ENCODE measurements around the gene LSM6.

The LSM6 gene

GRCh38 chr4:146175541-146176453, at the start of gene LSM6:
LSM6 (plus strand) TSS chr4:146175718; CDS start chr4:146182922, 7,204 bp downstream.
- Histone ChIP-seq H3K27me3 (ENCODE audit: control insufficient read depth, insufficient read depth, low read length) (no peaks in the 10 kb centered on the region), H3K4me3 (ENCODE audit: low read length) (peak within 1 kb of the TSS; percentile 91), H3K36me3 (ENCODE audit: control insufficient read depth, insufficient read depth, low read length) (no peaks in the 10 kb centered on the region), H3K27ac (ENCODE audit: low read depth, low read length) (peak within 1 kb of the TSS; percentile 83), H3K9ac (ENCODE audit: low read length) (peak within 1 kb of the TSS; percentile 72), H3K4me1 (ENCODE audit: control insufficient read depth, insufficient read depth, low read length) (peaks cover 12% of the 10 kb centered on the region)

- no peaks in the 10 kb centered on the region for H3K27me3 ChIP-seq (ENCODE audit: control insufficient read depth, insufficient read depth, low read length)
- no peak overlapping the region for H3K9ac ChIP-seq (ENCODE audit: low read length)
- no peaks in the 10 kb centered on the region for H3K36me3 ChIP-seq (ENCODE audit: control insufficient read depth, insufficient read depth, low read length)
- H3K27ac ChIP-seq (ENCODE audit: low read depth, low read length), result no peak overlapping the region
- no peak overlapping the region for H3K4me3 ChIP-seq (ENCODE audit: low read length)
- H3K4me1 ChIP-seq (ENCODE audit: control insufficient read depth, insufficient read depth, low read length), result no peaks in the 10 kb centered on the region
These were observed 43.1 kb upstream of the LSM6 start for GRCh38 chr4:146132445-146132844.

- no peak overlapping the region for H3K27ac ChIP-seq (ENCODE audit: low read depth, low read length)
- H3K27me3 ChIP-seq (ENCODE audit: control insufficient read depth, insufficient read depth, low read length), result no peaks in the 10 kb centered on the region
- no peak overlapping the region for H3K9ac ChIP-seq (ENCODE audit: low read length)
- no peak overlapping the region for H3K4me3 ChIP-seq (ENCODE audit: low read length)
- no peaks in the 10 kb centered on the region for H3K36me3 ChIP-seq (ENCODE audit: control insufficient read depth, insufficient read depth, low read length)
- H3K4me1 ChIP-seq (ENCODE audit: control insufficient read depth, insufficient read depth, low read length), result no peaks in the 10 kb centered on the region
These were observed 40.6 kb upstream of the LSM6 start for GRCh38 chr4:146134761-146135445.

GRCh38 chr4:146135941-146136340, 39.6 kb upstream of the LSM6 start:
- Histone ChIP-seq H3K27ac (ENCODE audit: low read depth, low read length) (no peak overlapping the region), H3K27me3 (ENCODE audit: control insufficient read depth, insufficient read depth, low read length) (no peaks in the 10 kb centered on the region), H3K36me3 (ENCODE audit: control insufficient read depth, insufficient read depth, low read length) (no peaks in the 10 kb centered on the region), H3K4me1 (ENCODE audit: control insufficient read depth, insufficient read depth, low read length) (no peaks in the 10 kb centered on the region), H3K4me3 (ENCODE audit: low read length) (no peak overlapping the region), H3K9ac (ENCODE audit: low read length) (no peak overlapping the region)

GRCh38 chr4:146142768-146143167, 32.8 kb upstream of the LSM6 start:
- Histone ChIP-seq H3K4me3 (ENCODE audit: low read length) (no peak overlapping the region), H3K27me3 (ENCODE audit: control insufficient read depth, insufficient read depth, low read length) (no peaks in the 10 kb centered on the region), H3K9ac (ENCODE audit: low read length) (no peak overlapping the region), H3K27ac (ENCODE audit: low read depth, low read length) (no peak overlapping the region), H3K4me1 (ENCODE audit: control insufficient read depth, insufficient read depth, low read length) (no peaks in the 10 kb centered on the region), H3K36me3 (ENCODE audit: control insufficient read depth, insufficient read depth, low read length) (no peaks in the 10 kb centered on the region)

GRCh38 chr4:146143888-146144287, 31.6 kb upstream of the LSM6 start:
- no peaks in the 10 kb centered on the region for H3K36me3 ChIP-seq (ENCODE audit: control insufficient read depth, insufficient read depth, low read length)
- H3K4me1 ChIP-seq (ENCODE audit: control insufficient read depth, insufficient read depth, low read length), result no peaks in the 10 kb centered on the region
- H3K27ac ChIP-seq (ENCODE audit: low read depth, low read length), result no peak overlapping the region
- H3K27me3 ChIP-seq (ENCODE audit: control insufficient read depth, insufficient read depth, low read length), result no peaks in the 10 kb centered on the region
- H3K4me3 ChIP-seq (ENCODE audit: low read length), result no peak overlapping the region
- H3K9ac ChIP-seq (ENCODE audit: low read length), result no peak overlapping the region

GRCh38 chr4:146146918-146147317, 28.6 kb upstream of the LSM6 start:
- no peak overlapping the region for H3K9ac ChIP-seq (ENCODE audit: low read length)
- H3K27me3 ChIP-seq (ENCODE audit: control insufficient read depth, insufficient read depth, low read length), result no peaks in the 10 kb centered on the region

GRCh38 chr4:146148021-146148420, 27.5 kb upstream of the LSM6 start:
- Histone ChIP-seq H3K4me1 (ENCODE audit: control insufficient read depth, insufficient read depth, low read length) (no peaks in the 10 kb centered on the region), H3K9ac (ENCODE audit: low read length) (no peak overlapping the region), H3K27me3 (ENCODE audit: control insufficient read depth, insufficient read depth, low read length) (no peaks in the 10 kb centered on the region), H3K36me3 (ENCODE audit: control insufficient read depth, insufficient read depth, low read length) (no peaks in the 10 kb centered on the region), H3K27ac (ENCODE audit: low read depth, low read length) (no peak overlapping the region), H3K4me3 (ENCODE audit: low read length) (no peak overlapping the region)

More at GRCh38 chr4:146146918-146147317, 28.6 kb upstream of the LSM6 start:
- no peaks in the 10 kb centered on the region for H3K4me1 ChIP-seq (ENCODE audit: control insufficient read depth, insufficient read depth, low read length)
- no peak overlapping the region for H3K4me3 ChIP-seq (ENCODE audit: low read length)
- H3K36me3 ChIP-seq (ENCODE audit: control insufficient read depth, insufficient read depth, low read length), result no peaks in the 10 kb centered on the region
- H3K27ac ChIP-seq (ENCODE audit: low read depth, low read length), result no peak overlapping the region

- Histone ChIP-seq H3K36me3 (ENCODE audit: control insufficient read depth, insufficient read depth, low read length) (no peaks in the 10 kb centered on the region), H3K4me1 (ENCODE audit: control insufficient read depth, insufficient read depth, low read length) (no peaks in the 10 kb centered on the region)
These were observed 21.5 kb upstream of the LSM6 start for GRCh38 chr4:146154057-146154456.

GRCh38 chr4:146155152-146155724, 20.3 kb upstream of the LSM6 start:
- Histone ChIP-seq H3K36me3 (ENCODE audit: control insufficient read depth, insufficient read depth, low read length) (no peaks in the 10 kb centered on the region), H3K4me1 (ENCODE audit: control insufficient read depth, insufficient read depth, low read length) (no peaks in the 10 kb centered on the region), H3K27ac (ENCODE audit: low read depth, low read length) (no peak overlapping the region), H3K4me3 (ENCODE audit: low read length) (no peak overlapping the region), H3K9ac (ENCODE audit: low read length) (no peak overlapping the region), H3K27me3 (ENCODE audit: control insufficient read depth, insufficient read depth, low read length) (no peaks in the 10 kb centered on the region)

More at GRCh38 chr4:146154057-146154456, 21.5 kb upstream of the LSM6 start:
- H3K4me3 ChIP-seq (ENCODE audit: low read length), result no peak overlapping the region
- no peak overlapping the region for H3K27ac ChIP-seq (ENCODE audit: low read depth, low read length)
- no peaks in the 10 kb centered on the region for H3K27me3 ChIP-seq (ENCODE audit: control insufficient read depth, insufficient read depth, low read length)
- H3K9ac ChIP-seq (ENCODE audit: low read length), result no peak overlapping the region

GRCh38 chr4:146158036-146158745, 17.3 kb upstream of the LSM6 start:
- Histone ChIP-seq H3K27me3 (ENCODE audit: control insufficient read depth, insufficient read depth, low read length) (no peaks in the 10 kb centered on the region), H3K27ac (ENCODE audit: low read depth, low read length) (no peak overlapping the region), H3K36me3 (ENCODE audit: control insufficient read depth, insufficient read depth, low read length) (no peaks in the 10 kb centered on the region), H3K4me1 (ENCODE audit: control insufficient read depth, insufficient read depth, low read length) (no peaks in the 10 kb centered on the region), H3K4me3 (ENCODE audit: low read length) (no peak overlapping the region), H3K9ac (ENCODE audit: low read length) (no peak overlapping the region)
